Measurements from ENCODE around the gene IGHMBP2.

IGHMBP2 gene

GRCh38 chr11:68978931-68979594, 75.4 kb downstream of the IGHMBP2 start:
- ChIA-PET CTCF (no interaction called here), POLR2A (ENCODE audit: low non-redundant PET) (no interaction called here)
- TF ChIP-seq CTCF (conservative IDR thresholded peaks at IDR 0.05; ENCODE audit: low read depth), result no peak
- no peak for DNase-seq (ENCODE audit: low spot score)
- H3K27ac ChIP-seq, result no peak overlapping the region

- no peak for DNase-seq (ENCODE audit: low spot score)
- H3K27ac ChIP-seq, result no peak overlapping the region
- ChIA-PET POLR2A (ENCODE audit: low non-redundant PET) (no interaction called here), CTCF (no interaction called here)
- no peak for TF ChIP-seq CTCF (conservative IDR thresholded peaks at IDR 0.05; ENCODE audit: low read depth)
Observed at GRCh38 chr11:68979931-68980775, 76.5 kb downstream of the IGHMBP2 start.

- no peak for TF ChIP-seq CTCF (conservative IDR thresholded peaks at IDR 0.05; ENCODE audit: low read depth)
- DNase-seq (ENCODE audit: low spot score), result no peak
- ChIA-PET CTCF (no interaction called here), POLR2A (ENCODE audit: low non-redundant PET) (no interaction called here)
- H3K27ac ChIP-seq, result no peak within 1 kb of the TSS
Observed at GRCh38 chr11:68980776-68981065, 77.0 kb downstream of the IGHMBP2 start, which contains the start of gene MRGPRD. Gene MRGPRD, minus strand, starts transcription at chr11:68980986. Its CDS starts 0 bp downstream, at chr11:68980986.

GRCh38 chr11:68982134-68982533, 78.4 kb downstream of the IGHMBP2 start:
- no peak for DNase-seq (ENCODE audit: low spot score)
- ChIA-PET POLR2A (ENCODE audit: low non-redundant PET) (no interaction called here), CTCF (no interaction called here)
- no peak overlapping the region for H3K27ac ChIP-seq
- no peak for TF ChIP-seq CTCF (conservative IDR thresholded peaks at IDR 0.05; ENCODE audit: low read depth)

- CTCF ChIA-PET, result no interaction called here
Observed at GRCh38 chr11:68983801-68984200, 80.1 kb downstream of the IGHMBP2 start.

GRCh38 chr11:68987211-68987610, 83.5 kb downstream of the IGHMBP2 start:
- POLR2A ChIA-PET (ENCODE audit: low non-redundant PET), result no interaction called here
- no peak for TF ChIP-seq CTCF (conservative IDR thresholded peaks at IDR 0.05; ENCODE audit: low read depth)
- no peak overlapping the region for H3K27ac ChIP-seq
- CTCF ChIA-PET, result no interaction called here
- DNase-seq (ENCODE audit: low spot score), result no peak

More at GRCh38 chr11:68983801-68984200, 80.1 kb downstream of the IGHMBP2 start:
- no peak for TF ChIP-seq CTCF (conservative IDR thresholded peaks at IDR 0.05; ENCODE audit: low read depth)
- no peak for DNase-seq (ENCODE audit: low spot score)
- POLR2A ChIA-PET (ENCODE audit: low non-redundant PET), result no interaction called here
- no peak overlapping the region for H3K27ac ChIP-seq
